C4-2B (cell line): ENCODE data around the gene CBARP.

Experiments used
- CTCF ChIP-seq: fragments of 450-650 bp; conservative IDR thresholded peaks from 2 replicates; pipeline ENCODE4 v1.5.1; 2017; ENCODE audit warnings: mild to moderate bottlenecking
- ZFX ChIP-seq: fragments of 450-650 bp; IDR thresholded peaks from 2 replicates; pipeline ENCODE4 v1.6.1; 2017

- no peak for TF ChIP-seq CTCF
- no peak for TF ChIP-seq ZFX
Measured at GRCh38 chr19:1286487-1287353, 48.9 kb upstream of the CBARP start.
